GM19324 (cell line): ENCODE measurements around the gene FGF4.

Source experiments
- ATAC-seq: cut with Tn5 transposase; IDR thresholded peaks from one replicate; pipeline ENCODE4 v1.9.1; 2021; ENCODE audit warnings: mild to moderate bottlenecking, moderate library complexity; ENCODE audit not compliant: unreplicated experiment, low FRiP score

The FGF4 gene

DNA sequence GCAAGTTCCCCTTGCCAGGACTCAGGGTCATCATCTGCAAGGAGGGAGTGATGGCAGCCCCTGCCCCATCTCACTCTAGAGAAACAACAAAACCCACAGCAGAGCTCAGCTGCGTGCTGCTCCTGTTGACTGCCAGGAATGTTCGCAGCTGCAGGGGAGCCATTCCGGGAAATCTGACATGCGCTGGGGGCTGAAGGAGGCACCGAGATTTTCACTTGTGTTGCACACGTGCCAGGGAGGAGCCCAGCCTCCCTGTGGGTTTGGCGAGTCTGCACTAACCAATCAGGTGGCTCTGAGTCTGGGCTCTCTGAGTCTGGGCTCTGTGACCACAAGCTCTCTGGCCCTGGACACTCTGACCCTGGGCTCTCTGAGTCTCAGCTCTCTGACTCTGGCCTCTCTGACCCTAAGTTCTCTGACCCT lies 33.5 kb upstream of the FGF4 start:
- no peak for ATAC-seq

DNA sequence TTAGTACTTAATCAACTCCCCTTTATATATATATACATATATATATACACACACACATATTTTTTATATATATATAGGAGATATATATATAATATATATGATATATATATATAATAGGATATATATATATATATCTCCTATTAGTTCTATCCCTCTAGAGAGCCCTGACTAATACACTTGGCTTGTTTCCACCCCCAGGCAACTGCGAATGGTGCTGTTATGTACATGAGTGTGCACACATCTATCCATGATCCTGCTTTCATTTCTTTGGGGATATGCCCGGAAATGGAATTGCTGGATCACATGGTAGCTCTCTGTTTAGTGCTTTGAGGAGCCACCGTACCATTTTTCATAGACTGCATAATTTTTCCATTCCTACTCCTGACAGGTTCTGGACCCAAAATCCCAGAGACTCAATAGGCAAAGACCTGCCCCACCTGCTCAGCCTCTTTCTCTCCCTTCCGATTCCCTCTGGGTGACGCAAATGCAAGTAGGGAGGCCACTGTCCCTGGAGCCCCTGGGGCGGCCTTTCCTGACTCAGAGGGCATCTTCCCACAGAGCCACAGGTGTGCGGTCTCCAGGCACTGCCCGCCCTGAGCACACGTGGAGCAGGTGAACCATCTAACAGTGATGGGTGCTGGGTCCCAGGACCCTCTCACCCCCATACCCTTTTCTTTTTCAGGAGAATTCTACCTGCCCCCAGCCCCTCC lies 32.1 kb upstream of the FGF4 start:
- no peak for ATAC-seq

DNA sequence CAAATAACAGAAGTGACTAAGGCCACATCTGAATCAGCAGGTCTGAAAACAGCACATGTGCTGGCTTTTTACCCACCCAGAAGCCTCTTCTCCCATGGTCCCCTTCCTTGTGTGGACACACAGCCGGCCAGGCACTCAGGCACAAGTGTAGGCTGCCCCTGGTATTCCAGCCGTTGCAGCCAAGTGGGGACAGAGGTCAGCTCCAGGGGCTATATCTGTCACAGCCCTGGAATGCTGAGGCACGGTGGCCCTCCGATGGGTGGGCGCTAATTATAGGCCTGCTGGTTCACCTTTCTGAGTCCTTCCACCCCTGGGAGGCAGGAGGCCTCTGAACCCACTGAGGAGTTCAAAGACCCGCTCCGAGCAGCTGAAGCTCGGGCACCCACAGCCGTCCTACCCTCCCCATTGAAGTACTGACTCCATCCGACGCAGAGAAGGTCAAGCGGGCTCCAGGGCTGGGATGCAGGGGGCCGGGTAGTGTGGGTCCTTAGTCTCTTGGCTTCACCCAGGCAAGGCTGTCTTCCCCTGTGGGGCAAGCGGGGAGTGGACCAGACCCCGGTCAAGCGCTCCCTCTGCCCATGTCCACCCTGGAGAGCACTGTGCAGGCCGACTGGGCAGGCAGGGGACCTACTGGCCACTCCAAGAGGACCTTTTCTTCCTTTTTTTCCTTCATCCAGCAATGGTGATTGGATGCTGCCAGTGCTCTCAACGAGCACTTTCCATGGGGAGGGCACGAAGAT lies 29.8 kb upstream of the FGF4 start:
- ATAC-seq = no peak

GRCh38 chr11:69803604-69804218 lies 28.6 kb upstream of the FGF4 start:
- ATAC-seq = no peak

DNA sequence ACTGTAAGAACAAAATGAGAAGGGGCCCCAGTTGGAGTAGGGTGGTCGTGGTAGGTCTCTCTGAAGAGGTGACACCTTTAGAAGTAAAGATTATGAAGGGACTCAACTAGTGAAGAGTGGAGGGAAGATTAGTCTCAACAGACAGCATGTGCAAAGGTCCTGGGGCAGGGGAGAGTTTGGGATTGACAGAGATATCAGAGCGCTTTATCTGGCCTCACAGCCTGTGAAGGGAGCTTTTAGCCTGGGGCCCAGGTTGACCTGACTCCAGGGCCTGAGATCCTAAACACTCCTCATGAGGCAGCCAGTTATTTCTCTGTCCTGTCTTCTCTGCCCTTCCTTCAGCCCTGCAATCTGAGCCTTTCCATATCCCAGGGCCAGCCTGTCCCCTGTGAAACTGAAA lies 27.9 kb upstream of the FGF4 start:
- ATAC-seq = no peak

GRCh38 chr11:69802590-69802989 lies 27.4 kb upstream of the FGF4 start:
- no peak for ATAC-seq

DNA sequence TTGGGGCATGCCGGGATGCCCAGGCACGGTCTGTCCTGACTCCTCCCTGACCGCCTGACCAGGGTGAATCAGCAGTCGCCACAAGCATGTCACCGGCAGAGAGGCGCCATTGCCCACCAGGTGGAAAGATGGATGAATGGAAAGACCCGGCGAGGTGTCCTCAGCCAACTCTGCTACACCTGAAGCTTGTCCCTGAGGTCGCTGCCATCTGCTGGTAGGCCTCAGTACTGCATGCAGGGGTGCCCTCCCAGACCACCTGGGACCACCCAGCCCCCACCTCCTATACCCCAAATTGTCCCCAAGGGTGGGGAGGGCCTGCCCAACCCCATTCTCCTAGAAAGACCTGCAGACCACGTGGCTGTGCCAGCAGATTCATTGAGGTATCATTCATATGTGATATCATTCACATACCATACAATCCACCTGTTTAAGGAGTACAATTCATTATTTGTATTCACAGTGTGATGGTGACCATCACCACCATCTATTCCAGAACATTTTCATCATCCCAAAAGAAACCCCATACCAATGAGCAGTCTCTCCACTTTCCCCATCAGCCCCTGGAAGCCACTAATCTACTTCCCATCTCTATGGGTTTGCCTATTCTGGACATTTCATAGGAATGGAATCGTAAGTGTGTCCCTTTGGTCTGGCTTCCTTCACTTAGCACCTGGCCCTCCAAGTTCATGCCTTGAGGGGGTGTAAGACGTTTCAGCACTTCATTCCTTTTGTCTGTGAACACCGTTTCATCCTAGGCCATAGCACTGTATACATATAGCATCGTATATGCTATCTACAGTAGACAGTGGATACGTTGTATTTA lies 26.6 kb upstream of the FGF4 start:
- ATAC-seq = no peak

DNA sequence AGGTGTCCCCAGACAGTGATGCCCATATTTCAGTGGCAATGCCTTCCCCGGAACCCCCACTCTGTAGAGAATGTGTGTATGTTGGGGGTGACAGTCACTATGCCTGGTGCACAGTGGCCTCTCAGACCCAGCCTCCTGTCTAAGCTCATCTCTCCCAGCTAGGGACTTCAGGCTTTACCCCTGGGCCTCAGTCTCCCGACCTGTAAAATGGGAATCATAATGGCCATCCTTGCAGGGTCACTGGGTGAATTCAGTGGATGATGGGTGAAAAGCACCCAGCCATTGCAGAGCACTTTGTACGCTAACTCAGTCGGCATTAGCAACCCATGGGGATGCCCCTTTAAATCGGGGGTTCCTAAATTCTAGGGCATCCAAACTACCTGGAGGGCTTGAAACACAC lies 25.1 kb upstream of the FGF4 start:
- ATAC-seq = no peak

- no peak for ATAC-seq
Observed at GRCh38 chr11:69799582-69799981, 24.4 kb upstream of the FGF4 start.

DNA sequence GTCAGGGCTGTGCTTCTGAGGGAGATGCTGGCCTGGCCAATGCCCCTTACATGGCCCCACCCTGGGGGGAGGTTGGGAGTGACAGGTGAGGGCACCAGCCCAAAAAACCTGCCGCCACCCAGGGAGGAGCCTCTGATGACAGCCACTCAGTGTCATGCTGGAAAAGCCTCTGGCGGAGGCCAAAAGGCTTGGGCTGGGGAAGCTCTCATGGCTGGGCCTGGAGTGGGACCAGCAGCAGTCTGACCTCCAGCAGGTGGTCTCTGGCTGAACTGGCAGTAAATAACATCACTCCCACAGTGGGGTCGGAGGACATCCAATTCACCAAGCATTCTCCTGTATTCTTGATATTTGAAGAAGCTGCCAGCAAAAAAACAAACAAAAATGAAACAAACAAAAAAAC lies 24.0 kb upstream of the FGF4 start:
- no peak for ATAC-seq

DNA sequence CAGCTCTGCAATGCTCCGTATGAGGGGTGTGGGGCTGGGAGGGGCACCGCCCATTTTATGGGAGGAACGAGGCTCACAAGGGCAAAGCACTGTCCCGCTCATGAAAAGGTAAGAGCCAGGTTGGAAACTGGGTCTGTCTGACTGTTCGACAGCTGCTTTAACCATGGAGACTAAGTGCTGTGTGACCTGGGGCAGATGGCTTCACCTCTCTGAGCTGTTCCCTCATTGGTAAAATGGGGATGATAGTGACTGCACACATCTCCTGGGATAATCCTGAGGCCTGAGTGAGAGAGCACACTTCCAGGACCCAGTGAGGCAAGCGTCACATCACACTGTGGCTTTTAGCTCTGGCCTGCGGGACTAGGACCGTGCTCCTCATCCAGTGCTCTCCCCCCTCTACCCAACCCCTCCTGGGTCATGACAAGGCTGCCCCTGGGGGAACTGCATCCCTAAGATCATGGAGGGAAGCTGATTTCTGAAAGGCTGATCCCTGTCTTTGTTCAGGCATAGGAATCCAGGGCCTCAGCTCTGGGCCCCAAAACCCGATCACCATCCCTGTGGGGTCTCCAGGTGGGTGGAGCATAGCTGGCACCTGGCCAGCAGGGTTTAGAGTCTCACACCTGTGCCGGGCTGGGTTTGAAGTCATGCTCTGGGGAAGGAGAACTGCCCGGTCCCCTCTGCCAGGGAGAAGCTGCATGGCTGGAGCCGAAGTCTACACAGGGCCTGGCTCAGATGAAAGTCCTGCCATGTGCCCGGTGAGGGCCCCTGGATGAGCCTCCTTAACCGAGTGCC lies 22.8 kb upstream of the FGF4 start:
- ATAC-seq = no peak

GRCh38 chr11:69797156-69797555 lies 22.0 kb upstream of the FGF4 start:
- no peak for ATAC-seq

GRCh38 chr11:69796063-69796462 lies 20.9 kb upstream of the FGF4 start:
- ATAC-seq = no peak

- no peak for ATAC-seq
Observed at GRCh38 chr11:69791276-69792180, 16.4 kb upstream of the FGF4 start.

GRCh38 chr11:69788956-69789355 lies 13.8 kb upstream of the FGF4 start:
- ATAC-seq = no peak

GRCh38 chr11:69787906-69788305 lies 12.8 kb upstream of the FGF4 start:
- ATAC-seq = no peak

- ATAC-seq = no peak
Observed at GRCh38 chr11:69787457-69787856, 12.3 kb upstream of the FGF4 start.

DNA sequence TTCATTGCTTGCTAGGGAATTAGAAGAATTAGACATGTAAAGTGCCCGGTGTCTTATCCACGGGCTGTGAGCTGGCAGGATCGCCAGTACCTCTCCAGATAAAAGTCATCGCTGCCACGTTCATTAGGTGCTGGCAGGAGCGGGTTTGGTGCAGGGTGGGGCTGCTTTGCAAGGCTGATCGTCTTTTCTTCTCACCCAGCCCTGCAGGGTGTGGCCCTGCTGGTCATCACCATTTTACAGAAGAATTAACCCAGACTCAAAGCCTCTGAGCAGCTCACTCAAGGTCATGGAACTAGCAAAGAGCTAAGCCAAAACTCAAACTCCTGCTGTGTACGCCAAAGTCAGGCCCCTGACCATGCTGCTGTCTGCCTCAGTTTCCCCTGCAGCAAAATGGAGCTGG lies 6.1 kb upstream of the FGF4 start:
- ATAC-seq = no peak

DNA sequence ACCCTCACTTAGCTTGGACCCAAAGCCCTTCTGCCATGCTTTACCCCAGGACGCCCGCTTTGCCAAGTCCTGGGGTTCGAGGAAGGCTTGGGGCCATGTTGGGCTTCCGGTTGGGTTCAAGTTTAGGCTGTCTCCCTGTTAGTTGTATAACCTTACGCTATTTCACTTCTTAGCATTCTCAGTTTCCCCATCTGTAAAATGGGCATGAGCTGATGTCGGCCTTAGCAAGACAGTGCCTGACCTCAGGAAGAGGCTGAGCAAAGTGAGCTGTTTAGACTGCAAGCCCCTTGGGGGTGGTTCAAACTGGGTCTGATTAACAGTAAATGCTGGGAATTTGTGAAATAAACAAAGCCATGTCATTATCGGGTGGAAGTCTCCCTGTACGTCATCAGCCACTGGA lies 3.2 kb upstream of the FGF4 start:
- no peak for ATAC-seq
